CD14-positive monocyte (primary cell): ENCODE results near the gene OR52B2. TPM values are rescaled to one million over a fixed set of nuclear protein-coding genes. Genes with fewer than 3 reads are reported as not detected.
"Not testable (repeated sequence)": the region's sequence is repeated elsewhere in the genome, so short reads cannot be mapped to it uniquely, and the experiment has no call there.

Experiments used
- DNase-seq, 3 donors: peaks; one replicate each; pipeline ENCODE4 v3.0.0-alpha.2; 2011 to 2022
- H2AFZ ChIP-seq: 2 replicates; pipeline ENCODE4 v1.6.0; 2012; ENCODE audit warnings: mild to moderate bottlenecking, low read depth, low read length, inconsistent platforms; ENCODE audit not compliant: insufficient read depth, poor library complexity, severe bottlenecking
- H3K27ac ChIP-seq, 2 donors: 1 replicate in 1 of 2; 2 replicates in 1 of 2; pipeline ENCODE4 v1.5.1; 2012 to 2013; ENCODE audit warnings: low read length in 2 of 2, control low read depth in 1 of 2, inconsistent platforms in 1 of 2, low read depth in 1 of 2, mild to moderate bottlenecking in 1 of 2
- H3K27me3 ChIP-seq, 2 donors: one replicate each; pipeline versions ENCODE4 v1.6.0 to v1.6.1; 2011 to 2013; ENCODE audit warnings: low read length in 2 of 2; ENCODE audit not compliant: control insufficient read depth in 2 of 2, insufficient read depth in 2 of 2
- H3K36me3 ChIP-seq, 2 donors: replicated peaks in 1 of 2; 1 replicate in 1 of 2; 2 replicates in 1 of 2; pipeline versions ENCODE4 v1.5.1 to v1.6.1; 2012 to 2013; ENCODE audit warnings: low read length in 2 of 2, control low read depth in 1 of 2, inconsistent platforms in 1 of 2, mild to moderate bottlenecking in 1 of 2; ENCODE audit not compliant: insufficient read depth in 2 of 2, control insufficient read depth in 1 of 2
- H3K4me1 ChIP-seq, 2 donors: 1 replicate in 1 of 2; 2 replicates in 1 of 2; pipeline versions ENCODE4 v1.5.1 to v1.6.1; 2012 to 2013; ENCODE audit warnings: low read length in 2 of 2, control low read depth in 1 of 2, inconsistent platforms in 1 of 2, mild to moderate bottlenecking in 1 of 2, moderate library complexity in 1 of 2; ENCODE audit not compliant: insufficient read depth in 2 of 2, control insufficient read depth in 1 of 2
- H3K4me2 ChIP-seq: replicated peaks from 2 replicates; pipeline ENCODE3; 2012; ENCODE audit warnings: low read length, moderate library complexity, mild to moderate bottlenecking; ENCODE audit not compliant: poor library complexity, severe bottlenecking; ENCODE audit errors: extremely low read depth
- H3K4me3 ChIP-seq, 3 experiments: fragments of 200-600 bp in 1 of 3; sonication (generic) in 1 of 3; replicated peaks in 1 of 3; 1 replicate in 2 of 3; 2 replicates in 1 of 3; pipeline ENCODE4 v1.5.1; 2011 to 2013; ENCODE audit warnings: low read length in 3 of 3, mild to moderate bottlenecking in 3 of 3, control low read depth in 2 of 3, low read depth in 2 of 3, inconsistent platforms in 1 of 3, moderate library complexity in 1 of 3
- H3K79me2 ChIP-seq: 2 replicates; pipeline ENCODE4 v1.6.0; 2012; ENCODE audit warnings: mild to moderate bottlenecking, control low read depth, inconsistent platforms, low read length, moderate library complexity; ENCODE audit not compliant: insufficient read depth
- H3K9ac ChIP-seq: 2 replicates; pipeline ENCODE4 v1.6.0; 2017; ENCODE audit warnings: low read length, mild to moderate bottlenecking; ENCODE audit not compliant: insufficient read depth, poor library complexity, severe bottlenecking
- H3K9me3 ChIP-seq, 2 donors: replicated peaks in 1 of 2; 1 replicate in 1 of 2; 2 replicates in 1 of 2; pipeline versions ENCODE4 v1.5.1 to v1.6.1; 2012 to 2013; ENCODE audit warnings: low read length in 2 of 2, control low read depth in 1 of 2; ENCODE audit not compliant: control insufficient read depth in 1 of 2, insufficient read depth in 1 of 2
- H4K20me1 ChIP-seq: 2 replicates; pipeline ENCODE4 v1.6.0; 2012; ENCODE audit warnings: mild to moderate bottlenecking, low read length, control low read depth, moderate library complexity; ENCODE audit not compliant: insufficient read depth
- H3K27ac Mint-ChIP-seq, 7 donors: one replicate each; pipeline ENCODE4 v1.8.0; 2020; ENCODE audit warnings: mild to moderate bottlenecking in 7 of 7, mixed read lengths in 7 of 7, moderate library complexity in 6 of 7, inconsistent platforms in 2 of 7
- H3K27me3 Mint-ChIP-seq, 3 donors: one replicate each; pipeline ENCODE4 v1.8.0; 2021 to 2022; ENCODE audit warnings: low read depth in 3 of 3, mild to moderate bottlenecking in 3 of 3, mixed read lengths in 3 of 3, moderate library complexity in 3 of 3, inconsistent platforms in 1 of 3
- H3K36me3 Mint-ChIP-seq, 2 donors: one replicate each; pipeline ENCODE4 v1.8.0; 2020; ENCODE audit warnings: mixed read lengths in 2 of 2, inconsistent platforms in 1 of 2, mild to moderate bottlenecking in 1 of 2
- H3K4me1 Mint-ChIP-seq: one replicate; pipeline ENCODE4 v1.8.0; 2020; ENCODE audit warnings: mild to moderate bottlenecking, mixed read lengths
- H3K4me3 Mint-ChIP-seq, 2 donors: one replicate each; pipeline ENCODE4 v1.8.0; 2020; ENCODE audit warnings: mild to moderate bottlenecking in 2 of 2, mixed read lengths in 2 of 2, moderate library complexity in 1 of 2
- H3K9me3 Mint-ChIP-seq, 7 donors: one replicate each; pipeline ENCODE4 v1.8.0; 2020 to 2022; ENCODE audit warnings: mixed read lengths in 7 of 7, mild to moderate bottlenecking in 6 of 7, moderate library complexity in 6 of 7, inconsistent platforms in 2 of 7
- WGBS: methylation state at CpG from one replicate; pipeline ENCODE4 v1.1.5; 2013; ENCODE audit warnings: missing lambda C conversion rate; ENCODE audit not compliant: insufficient coverage; 5-methylcytosine and 5-hydroxymethylcytosine counted together
- intact Hi-C, 2 donors: fragments of 100-400 bp; cut with micrococcal nuclease; formaldehyde crosslinking; loops; one replicate each; pipeline versions ENCODE4 v1.15.0 to v1.15.1; 2023
- polyA plus RNA-seq, 3 donors: library from polyadenylated mRNA; depleted of rRNA in 1 of 3; unstranded in 2 of 3; stranded (reverse) in 1 of 3; fragments of 300-500 nt in 2 of 3; fragments of >200 nt in 1 of 3; fragmentation: Illumina TruSeq in 2 of 3; gene quantifications; 1 replicate in 2 of 3; 2 replicates in 1 of 3; pipeline ENCODE4 v1.2.3, GENCODE V29; 2012 to 2021
- TF ChIP-seq, protein P1 (sequence below): fragments of 200-600 bp; IDR thresholded peaks from one replicate; pipeline ENCODE4 v1.8.0; 2022; ENCODE audit warnings: antibody characterized with exemption, mild to moderate bottlenecking

Gene OR52B2
- polyA plus RNA-seq, 3 donors = not detected

GRCh38 chr11:6151117-6151516 is 19.0 kb downstream of the OR52B2 start:
- no peak overlapping the region for H3K4me3 ChIP-seq
- no peak overlapping the region for H2AFZ ChIP-seq
- Mint-ChIP-seq H3K27me3 (peaks cover 0 to 3% (median 3%) of the 10 kb centered on the region in 3 donors), H3K4me3 (no peak overlapping the region), H3K9me3 (peaks cover 2 to 8% (median 5%) of the 10 kb centered on the region in 7 donors), H3K36me3 (peaks cover 0 to 2% of the 10 kb centered on the region in 2 donors), H3K4me1 (peaks cover 7% of the 10 kb centered on the region), H3K27ac (no peak overlapping the region)
- TF ChIP-seq, protein P1, sequence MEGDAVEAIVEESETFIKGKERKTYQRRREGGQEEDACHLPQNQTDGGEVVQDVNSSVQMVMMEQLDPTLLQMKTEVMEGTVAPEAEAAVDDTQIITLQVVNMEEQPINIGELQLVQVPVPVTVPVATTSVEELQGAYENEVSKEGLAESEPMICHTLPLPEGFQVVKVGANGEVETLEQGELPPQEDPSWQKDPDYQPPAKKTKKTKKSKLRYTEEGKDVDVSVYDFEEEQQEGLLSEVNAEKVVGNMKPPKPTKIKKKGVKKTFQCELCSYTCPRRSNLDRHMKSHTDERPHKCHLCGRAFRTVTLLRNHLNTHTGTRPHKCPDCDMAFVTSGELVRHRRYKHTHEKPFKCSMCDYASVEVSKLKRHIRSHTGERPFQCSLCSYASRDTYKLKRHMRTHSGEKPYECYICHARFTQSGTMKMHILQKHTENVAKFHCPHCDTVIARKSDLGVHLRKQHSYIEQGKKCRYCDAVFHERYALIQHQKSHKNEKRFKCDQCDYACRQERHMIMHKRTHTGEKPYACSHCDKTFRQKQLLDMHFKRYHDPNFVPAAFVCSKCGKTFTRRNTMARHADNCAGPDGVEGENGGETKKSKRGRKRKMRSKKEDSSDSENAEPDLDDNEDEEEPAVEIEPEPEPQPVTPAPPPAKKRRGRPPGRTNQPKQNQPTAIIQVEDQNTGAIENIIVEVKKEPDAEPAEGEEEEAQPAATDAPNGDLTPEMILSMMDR = no peak
- no peaks in the 10 kb centered on the region for H3K9me3 ChIP-seq
- no peak overlapping the region for H3K9ac ChIP-seq
- H3K4me2 ChIP-seq = no peak overlapping the region
- H3K4me1 ChIP-seq = no peaks in the 10 kb centered on the region
- H3K27me3 ChIP-seq = no peaks in the 10 kb centered on the region
- intact Hi-C loops = no loop called here
- no peaks in the 10 kb centered on the region for H3K79me2 ChIP-seq
- H4K20me1 ChIP-seq = no peaks in the 10 kb centered on the region
- no peak overlapping the region for H3K27ac ChIP-seq
- WGBS = no CpG with 5 or more reads among the region's 1 CpG
- no peak for DNase-seq
- H3K36me3 ChIP-seq = no peaks in the 10 kb centered on the region

GRCh38 chr11:6143737-6144136 is 26.4 kb downstream of the OR52B2 start:
- H3K36me3 ChIP-seq, H3K9me3 ChIP-seq, DNase-seq, H3K27ac ChIP-seq, H3K36me3 Mint-ChIP-seq, H2AFZ ChIP-seq, H4K20me1 ChIP-seq, H3K4me2 ChIP-seq, H3K79me2 ChIP-seq, H3K27me3 Mint-ChIP-seq, H3K9me3 Mint-ChIP-seq, H3K27me3 ChIP-seq, H3K27ac Mint-ChIP-seq, H3K4me3 ChIP-seq, intact Hi-C loops, H3K9ac ChIP-seq, H3K4me3 Mint-ChIP-seq: not testable (repeated sequence)
- peaks cover 24% of the 10 kb centered on the region for H3K4me1 Mint-ChIP-seq
- WGBS = no CpG with 5 or more reads among the region's 21 CpGs
- peaks cover 16 to 26% of the 10 kb centered on the region in 2 donors for H3K4me1 ChIP-seq
